HCT116 (cell line): ENCODE data around the gene SELENOM.

ENCODE experiments used
- CTCF ChIP-seq, 3 experiments: fragments of 200-600 bp in 1 of 3; sonication (generic) in 1 of 3; IDR thresholded peaks in 2 of 3; conservative IDR thresholded peaks in 1 of 3; 2 replicates each; pipeline ENCODE4 v1.5.1; 2012 to 2017; ENCODE audit warnings: low read depth in 2 of 3, low read length in 2 of 3, antibody characterized with exemption in 1 of 3, borderline replicate concordance in 1 of 3, control low read depth in 1 of 3, mild to moderate bottlenecking in 1 of 3, mixed read lengths in 1 of 3, mixed run types in 1 of 3, moderate library complexity in 1 of 3; ENCODE audit not compliant: insufficient read depth in 1 of 3
- POLR2AphosphoS5 ChIP-seq: IDR thresholded peaks from 2 replicates; pipeline ENCODE4 v1.6.1; 2011; ENCODE audit warnings: mild to moderate bottlenecking, low read depth, low read length, moderate library complexity
- REST ChIP-seq: IDR thresholded peaks from 2 replicates; pipeline ENCODE4 v1.6.1; 2012; ENCODE audit warnings: low read depth
- YY1 ChIP-seq: IDR thresholded peaks from 2 replicates; pipeline ENCODE4 v1.6.1; 2011; ENCODE audit warnings: low read length, low read depth, moderate library complexity, mild to moderate bottlenecking; ENCODE audit not compliant: insufficient replicate concordance; ENCODE audit errors: extremely low read depth

GRCh38 chr22:31091106-31091975, 16.0 kb downstream of the SELENOM start:
- TF ChIP-seq REST: no peak
- TF ChIP-seq YY1: no peak
- TF ChIP-seq POLR2AphosphoS5: no peak
- TF ChIP-seq CTCF (IDR thresholded peaks at IDR 0.05 in 2 of 3, conservative IDR thresholded peaks at IDR 0.05 in 1 of 3; ENCODE audit: borderline replicate concordance in 1 of 3, insufficient read depth in 1 of 3, low read depth in 2 of 3, low read length in 2 of 3): no peak
